Fibroblast of skin of left quadriceps (primary cell): Measurements from ENCODE around the gene DAP.
"Not testable (repeated sequence)": the region's sequence is repeated elsewhere in the genome, so short reads cannot be mapped to it uniquely, and the experiment has no call there.

Experiments used
- DNase-seq, 2 experiments: peaks; one replicate each; pipeline ENCODE4 v3.0.0-alpha.2; 2013; ENCODE audit warnings: low read depth in 2 of 2

DAP gene

DNA sequence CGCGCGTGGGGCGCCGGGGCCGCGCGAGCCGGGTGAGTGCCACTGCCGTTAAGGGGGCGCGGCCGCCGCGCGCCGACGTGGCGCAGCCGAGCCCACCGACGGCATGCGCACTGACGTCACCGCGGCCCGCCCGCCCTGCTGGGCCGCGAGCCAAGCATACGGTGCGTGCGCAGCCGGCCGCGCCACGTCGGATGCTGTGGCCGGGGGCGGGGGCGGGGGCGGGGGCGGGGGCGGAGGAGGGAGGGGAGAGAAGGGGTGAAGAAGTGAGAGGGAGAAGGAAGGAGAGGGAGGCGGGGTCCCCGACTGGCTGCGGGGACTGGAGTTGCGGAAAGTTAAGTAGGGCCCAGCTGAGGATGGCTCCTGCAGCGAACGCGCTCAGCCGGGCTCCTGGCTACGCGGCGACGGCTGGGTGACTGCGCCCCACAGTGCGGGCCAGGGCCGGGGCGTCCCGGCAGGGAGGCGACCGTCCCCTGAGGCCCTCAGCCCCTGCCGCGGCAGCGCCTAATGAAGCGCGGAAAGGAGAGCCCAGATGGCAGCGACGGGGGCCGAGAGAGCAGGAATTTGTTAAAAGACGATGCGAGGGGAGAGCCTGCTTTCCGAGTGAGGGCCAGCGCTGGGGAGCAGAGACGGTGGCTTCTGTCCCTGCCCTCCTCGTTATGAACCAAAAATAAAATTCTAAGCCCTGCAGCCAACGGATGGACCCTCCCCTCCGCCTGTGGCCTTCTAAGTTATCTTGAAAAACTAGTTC is at the start of gene DAP:
Gene DAP (minus strand): TSS at position 50 of the 748 bp plus-strand sequence. CDS start 166 bp downstream, outside the sequence.
- DNase-seq: peak; percentile 77 to 79

GRCh38 chr5:10808347-10809226 is 47.6 kb upstream of the DAP start:
- DNase-seq: no peak

- no peak for DNase-seq
Measured at GRCh38 chr5:10801931-10802666, 41.1 kb upstream of the DAP start.

DNA sequence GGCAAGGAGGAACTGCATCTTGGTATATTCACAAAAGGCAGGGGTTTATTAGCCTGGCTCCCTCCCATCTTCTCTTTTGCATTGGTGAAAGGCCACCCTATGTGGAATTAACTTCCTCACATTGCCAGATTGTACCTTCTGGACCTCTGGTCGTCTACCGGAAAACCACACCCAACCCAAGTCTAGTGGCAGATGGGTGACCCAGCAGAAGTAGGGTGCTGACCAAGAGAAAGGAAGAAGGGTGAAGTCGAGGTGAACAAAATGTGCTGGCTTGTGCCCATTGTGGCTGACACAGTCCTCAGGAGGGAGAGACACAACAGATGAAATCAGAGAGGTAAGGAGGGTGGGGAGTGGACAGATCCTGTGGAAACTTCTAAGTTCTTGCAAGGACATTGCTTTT is 39.8 kb upstream of the DAP start:
- no peak for DNase-seq

DNA sequence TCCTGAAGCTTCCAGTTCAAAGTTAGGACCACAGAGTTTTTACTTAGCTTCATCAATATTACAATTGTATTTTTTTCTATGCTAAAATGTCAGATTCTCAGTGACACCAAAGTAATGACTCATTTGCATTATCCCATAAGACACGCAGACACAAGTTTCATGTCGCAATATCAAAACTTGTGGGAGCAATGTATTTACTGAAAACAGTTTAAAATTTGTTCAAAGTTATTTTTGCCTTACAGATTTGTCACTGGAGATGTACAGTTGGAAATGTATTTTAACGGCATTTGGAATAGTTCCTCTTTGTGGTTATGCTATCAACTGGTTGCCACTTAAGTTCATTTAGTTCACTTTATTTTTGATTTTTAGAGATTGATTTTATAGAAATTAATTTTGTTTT is 36.2 kb upstream of the DAP start:
- DNase-seq: peak; percentile 13 to 15

- no peak for DNase-seq
Measured at GRCh38 chr5:10793785-10794184, 32.8 kb upstream of the DAP start.

DNA sequence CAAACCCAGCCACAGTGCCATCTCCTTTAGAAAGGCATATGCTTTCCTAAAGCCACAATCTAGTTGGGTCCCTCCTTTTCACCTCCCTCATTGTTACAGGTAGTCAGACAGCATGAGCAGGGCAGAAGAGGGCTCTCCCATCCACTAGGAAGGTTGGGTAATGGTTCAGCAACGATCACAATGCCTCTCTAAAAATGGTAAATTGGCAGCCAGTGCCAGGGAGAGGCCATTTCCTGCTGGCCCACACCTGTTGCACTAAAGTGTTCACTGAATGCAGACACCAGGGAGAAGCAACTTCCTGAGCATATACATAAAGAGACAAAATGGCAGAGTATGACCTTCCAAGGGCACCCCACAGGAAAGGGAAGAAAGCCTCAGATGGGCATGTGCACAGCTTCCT is 31.3 kb upstream of the DAP start:
- DNase-seq: no peak

DNA sequence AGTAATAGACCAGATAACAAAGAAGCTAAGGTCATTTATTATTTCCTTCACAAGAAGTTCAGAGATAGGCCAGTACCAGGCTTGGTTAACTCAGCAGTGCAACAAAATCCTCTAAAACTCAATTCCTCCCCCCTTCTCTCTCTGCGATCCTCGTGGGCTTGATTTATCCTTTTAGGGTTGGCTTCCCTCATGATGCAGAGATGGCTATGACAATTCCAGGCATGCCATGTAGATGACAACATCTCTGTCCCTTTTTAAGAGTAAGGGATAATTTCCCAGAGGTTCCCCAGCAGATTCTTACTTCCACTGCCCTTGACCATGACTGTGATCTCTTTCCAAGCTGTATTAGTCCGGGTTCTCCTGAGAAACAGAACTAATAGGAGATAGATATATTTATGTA is 28.7 kb upstream of the DAP start:
- DNase-seq: no peak

- DNase-seq: peak; percentile 68 to 74
Measured at GRCh38 chr5:10789021-10789420, 28.0 kb upstream of the DAP start.

DNA sequence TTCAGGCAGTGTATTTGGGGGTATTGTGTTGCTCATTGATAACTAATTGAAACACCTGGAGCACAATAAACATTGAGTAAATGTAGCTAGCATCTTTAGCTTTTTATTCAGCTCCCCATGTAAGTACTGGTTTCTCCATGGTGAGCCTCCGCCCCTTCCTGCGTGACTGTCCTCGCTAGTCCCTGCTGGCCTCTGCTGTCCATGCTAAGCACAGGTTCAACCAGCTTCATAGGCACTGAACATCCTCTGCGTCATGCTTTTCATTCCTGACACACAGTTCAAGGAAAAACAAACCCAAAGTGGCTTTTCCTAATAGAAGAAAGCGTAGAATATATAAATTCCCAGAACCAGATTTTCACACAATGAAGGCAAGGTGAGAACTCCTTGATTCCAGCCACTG is 27.3 kb upstream of the DAP start:
- DNase-seq: no peak

GRCh38 chr5:10786835-10787234 is 25.8 kb upstream of the DAP start:
- DNase-seq: no peak

GRCh38 chr5:10780208-10780607 is 19.2 kb upstream of the DAP start:
- not testable (repeated sequence) for DNase-seq

- DNase-seq: no peak
Measured at GRCh38 chr5:10779592-10779991, 18.6 kb upstream of the DAP start.

DNA sequence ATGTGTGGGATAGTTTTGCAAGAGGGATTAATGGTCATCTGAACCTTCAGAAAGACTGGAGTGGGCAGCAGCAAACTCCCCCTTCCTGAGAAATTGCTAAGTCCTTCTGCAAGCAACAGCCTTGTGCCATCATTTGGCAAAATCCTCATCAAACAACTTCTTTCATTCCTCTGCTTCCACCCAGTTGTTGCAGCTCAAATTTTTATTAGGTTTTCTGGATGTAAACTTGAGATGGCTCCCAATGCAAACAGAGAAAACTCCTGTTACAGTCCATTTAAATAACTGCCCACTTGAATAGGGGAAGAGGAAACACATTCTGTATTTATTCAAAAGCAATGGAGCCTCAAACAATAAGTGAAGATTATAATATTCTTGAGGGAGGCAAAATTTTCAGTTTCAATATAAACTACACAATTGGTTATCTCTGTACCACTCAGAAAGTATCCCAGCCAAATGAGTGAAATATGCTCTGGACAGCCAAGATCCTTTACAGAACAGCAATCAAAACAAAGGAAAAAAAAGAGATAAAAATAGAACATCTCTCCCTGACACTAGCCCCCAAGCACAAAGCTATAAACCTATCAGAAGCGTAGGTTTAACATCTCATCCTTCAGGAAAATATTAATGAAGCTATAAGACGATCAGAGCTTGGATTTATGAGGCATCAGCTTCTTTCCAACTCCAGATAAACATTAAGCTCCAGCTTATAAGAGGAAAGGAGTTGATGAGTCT is 17.3 kb upstream of the DAP start:
- DNase-seq: no peak

GRCh38 chr5:10775646-10776045 is 14.6 kb upstream of the DAP start:
- no peak for DNase-seq

- DNase-seq: no peak
Measured at GRCh38 chr5:10772901-10773585, 12.0 kb upstream of the DAP start.

GRCh38 chr5:10768328-10768899 is 7.4 kb upstream of the DAP start:
- no peak for DNase-seq

- no peak for DNase-seq
Measured at GRCh38 chr5:10762776-10763500, 1.9 kb upstream of the DAP start.

DNA sequence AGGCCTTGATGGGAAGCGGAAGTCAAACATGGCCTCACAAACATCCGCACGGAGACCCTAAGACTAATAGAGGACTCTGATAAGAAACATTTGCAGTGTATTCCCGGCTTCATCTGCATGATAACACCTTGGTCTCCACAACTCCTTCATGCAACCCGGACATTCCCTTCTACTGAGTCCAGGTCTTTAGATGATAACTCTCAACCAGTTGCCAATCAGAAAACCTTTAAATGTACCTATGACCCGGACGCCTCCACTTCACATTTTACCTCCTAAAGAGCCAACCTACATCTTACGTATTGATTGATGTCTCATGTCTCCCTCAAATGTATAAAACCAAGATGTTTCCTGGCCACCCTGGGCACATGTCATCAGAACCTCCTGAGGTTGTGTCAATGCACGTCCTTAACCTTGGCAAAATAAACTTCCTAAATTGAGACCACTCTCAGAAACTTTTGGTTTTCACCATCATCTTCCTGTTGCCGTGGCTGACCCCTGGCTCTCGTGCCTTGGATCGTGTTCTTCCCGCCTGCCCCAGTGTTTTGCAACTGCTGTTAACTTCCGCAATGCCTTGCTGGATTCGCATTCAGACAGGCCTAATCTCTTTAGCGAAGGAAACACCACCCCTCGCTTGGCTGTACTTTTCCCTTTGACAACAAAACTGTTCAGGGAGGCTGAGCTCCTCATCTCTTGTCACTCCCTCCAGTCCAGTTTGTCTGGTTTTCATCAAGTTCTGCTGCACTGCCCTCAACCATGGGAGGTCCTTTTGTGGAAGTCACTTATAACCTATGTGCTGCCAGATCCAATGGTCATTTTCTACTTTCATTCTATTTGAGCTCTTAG is 1.1 kb upstream of the DAP start:
- DNase-seq: no peak
